GM19452 (cell line): Measurements from ENCODE around the gene TMEM106A.
"Not testable (repeated sequence)": the region's sequence is repeated elsewhere in the genome, so short reads cannot be mapped to it uniquely, and the experiment has no call there.

ENCODE experiments used
- ATAC-seq: cut with Tn5 transposase; IDR thresholded peaks from one replicate; pipeline ENCODE4 v1.9.1; 2021; ENCODE audit not compliant: unreplicated experiment

TMEM106A gene

GRCh38 chr17:43215341-43215740, 3.7 kb downstream of the TMEM106A start:
- no peak for ATAC-seq

- ATAC-seq: no peak
Observed at GRCh38 chr17:43216369-43216761, 4.7 kb downstream of the TMEM106A start.

- ATAC-seq: no peak
Observed at GRCh38 chr17:43216762-43217613, 5.3 kb downstream of the TMEM106A start.

GRCh38 chr17:43217614-43218087, 6.0 kb downstream of the TMEM106A start:
- ATAC-seq: no peak

GRCh38 chr17:43219001-43219400, 7.3 kb downstream of the TMEM106A start:
- ATAC-seq: no peak

GRCh38 chr17:43219746-43220380, 8.2 kb downstream of the TMEM106A start:
- ATAC-seq: no peak

- no peak for ATAC-seq
Observed at GRCh38 chr17:43220511-43221125, 8.9 kb downstream of the TMEM106A start.

GRCh38 chr17:43224146-43224705, 12.6 kb downstream of the TMEM106A start:
- ATAC-seq: no peak

- no peak for ATAC-seq
Observed at GRCh38 chr17:43226393-43226792, 14.7 kb downstream of the TMEM106A start.

GRCh38 chr17:43228020-43228782, 16.5 kb downstream of the TMEM106A start, which contains the start of gene CCDC200:
Gene CCDC200 (minus strand): TSS chr17:43228623. CDS start chr17:43228554, 69 bp downstream.
- not testable (repeated sequence) for ATAC-seq

GRCh38 chr17:43231205-43232020, 19.7 kb downstream of the TMEM106A start:
- ATAC-seq: not testable (repeated sequence)

GRCh38 chr17:43232021-43232699, 20.5 kb downstream of the TMEM106A start:
- not testable (repeated sequence) for ATAC-seq

- not testable (repeated sequence) for ATAC-seq
Observed at GRCh38 chr17:43233263-43233662, 21.6 kb downstream of the TMEM106A start.

- ATAC-seq: not testable (repeated sequence)
Observed at GRCh38 chr17:43233877-43234276, 22.2 kb downstream of the TMEM106A start, which contains the start of gene RNU2-1. Gene RNU2-1 (minus strand): TSS chr17:43233977.

- not testable (repeated sequence) for ATAC-seq
Observed at GRCh38 chr17:43239597-43239996, 27.9 kb downstream of the TMEM106A start.

- not testable (repeated sequence) for ATAC-seq
Observed at GRCh38 chr17:43240596-43241352, 29.1 kb downstream of the TMEM106A start.

- ATAC-seq: not testable (repeated sequence)
Observed at GRCh38 chr17:43246456-43246855, 34.8 kb downstream of the TMEM106A start.
